GM23248 (cell line): ENCODE results near the gene TNFAIP8L1. TPM values are rescaled to one million over a fixed set of nuclear protein-coding genes. Genes with fewer than 3 reads are reported as not detected.

Source experiments
- DNase-seq: peaks from one replicate; pipeline ENCODE4 v3.0.0-alpha.2; 2015
- H2AFZ ChIP-seq: fragments of 200-600 bp; sonication (generic); 2 replicates; pipeline ENCODE4 v1.6.1; 2016; ENCODE audit warnings: antibody characterized with exemption
- H3F3A ChIP-seq: fragments of 200-600 bp; sonication (generic); 2 replicates; pipeline ENCODE4 v1.6.1; 2016; ENCODE audit warnings: mild to moderate bottlenecking, antibody characterized with exemption, mixed run types; ENCODE audit not compliant: insufficient read depth
- H3K27ac ChIP-seq: fragments of 200-600 bp; sonication (generic); 2 replicates; pipeline ENCODE4 v1.5.1; 2016; ENCODE audit warnings: mild to moderate bottlenecking
- H3K27me3 ChIP-seq: fragments of 200-600 bp; sonication (generic); replicated peaks from 2 replicates; pipeline ENCODE4 v1.6.1; 2016; ENCODE audit warnings: mild to moderate bottlenecking; ENCODE audit not compliant: insufficient read depth
- H3K36me3 ChIP-seq: fragments of 200-600 bp; sonication (generic); 2 replicates; pipeline ENCODE4 v1.6.1; 2016; ENCODE audit warnings: low read depth, mild to moderate bottlenecking
- H3K4me1 ChIP-seq: fragments of 200-600 bp; sonication (generic); 2 replicates; pipeline ENCODE4 v1.6.1; 2016; ENCODE audit warnings: mild to moderate bottlenecking; ENCODE audit not compliant: insufficient read depth
- H3K4me2 ChIP-seq: fragments of 200-600 bp; sonication (generic); one replicate; pipeline ENCODE4 v1.6.1; 2016; ENCODE audit warnings: mild to moderate bottlenecking; ENCODE audit not compliant: unreplicated experiment
- H3K4me3 ChIP-seq: fragments of 200-600 bp; sonication (generic); 2 replicates; pipeline ENCODE4 v1.5.1; 2016; ENCODE audit warnings: mild to moderate bottlenecking
- H3K79me2 ChIP-seq: fragments of 200-600 bp; sonication (generic); 2 replicates; pipeline ENCODE4 v1.6.1; 2016; ENCODE audit warnings: mild to moderate bottlenecking; ENCODE audit not compliant: insufficient read depth
- H3K9ac ChIP-seq: fragments of 200-600 bp; sonication (generic); 2 replicates; pipeline ENCODE4 v1.6.1; 2016; ENCODE audit warnings: mild to moderate bottlenecking
- H3K9me2 ChIP-seq: fragments of 200-600 bp; sonication (generic); 2 replicates; pipeline ENCODE4 v1.6.1; 2016; ENCODE audit warnings: mixed run types, mild to moderate bottlenecking, moderate library complexity; ENCODE audit not compliant: insufficient read depth
- H3K9me3 ChIP-seq: fragments of 200-600 bp; sonication (generic); one replicate; pipeline ENCODE4 v1.6.1; 2017; ENCODE audit warnings: low read depth
- H4K20me1 ChIP-seq: fragments of 200-600 bp; sonication (generic); 2 replicates; pipeline ENCODE4 v1.6.0; 2016; ENCODE audit not compliant: insufficient read depth
- EZH2 ChIP-seq: fragments of 200-600 bp; sonication (generic); IDR thresholded peaks from 2 replicates; pipeline ENCODE4 v1.6.1; 2018; ENCODE audit warnings: antibody characterized with exemption, mild to moderate bottlenecking; ENCODE audit not compliant: insufficient read depth, poor library complexity, severe bottlenecking
- EZH2phosphoT487 ChIP-seq: fragments of 200-600 bp; sonication (generic); IDR thresholded peaks from 2 replicates; pipeline ENCODE4 v1.6.1; 2018; ENCODE audit warnings: antibody characterized with exemption, moderate library complexity, mild to moderate bottlenecking, low read depth; ENCODE audit not compliant: insufficient read depth
- WGBS, 2 experiments: methylation state at CpG; one replicate each; pipeline ENCODE4 v1.1.6; 2015 to 2017; ENCODE audit warnings: low lambda C conversion rate in 2 of 2, low coverage in 1 of 2; ENCODE audit errors: missing lambda C conversion rate in 2 of 2; 5-methylcytosine and 5-hydroxymethylcytosine counted together
- in situ Hi-C: fragments of 300-500 bp; cut with MboI; formaldehyde crosslinking; loops from 2 replicates; pipeline ENCODE4 v1.15.0; 2020
- polyA plus RNA-seq: library from polyadenylated mRNA; unstranded; fragments of >200 nt; fragmentation: Nextera tagmentation; extraction: Ambion mirVana; gene quantifications from 2 replicates; pipeline ENCODE4 v1.2.1, GENCODE V29; 2016
- total RNA-seq: library from RNA; depleted of rRNA; stranded (reverse); fragments of >200 nt; shearing (Covaris generic); gene quantifications from 2 replicates; pipeline ENCODE4 v1.2.3, GENCODE V29; 2014

Gene TNFAIP8L1
- total and polyA plus RNA-seq, 2 experiments from 2014 or later, result 0.86 to 2.0 TPM

GRCh38 chr19:4640247-4641000 lies 1.1 kb downstream of the TNFAIP8L1 start:
- H3F3A ChIP-seq, result no peaks in the 10 kb centered on the region
- no peak for TF ChIP-seq EZH2phosphoT487
- no peak for TF ChIP-seq EZH2
- no peak overlapping the region for H3K9ac ChIP-seq
- no peaks in the 10 kb centered on the region for H3K36me3 ChIP-seq
- no peaks in the 10 kb centered on the region for H3K27me3 ChIP-seq
- in situ Hi-C loops, result no loop called here
- no peak overlapping the region for H3K4me2 ChIP-seq
- H3K27ac ChIP-seq, result no peak overlapping the region
- H3K4me3 ChIP-seq, result no peak overlapping the region
- no peak overlapping the region for H2AFZ ChIP-seq
- WGBS, 2 experiments, result 89 to 91% methylated on average over 17 of the region's 17 CpGs
- H3K9me2 ChIP-seq, result no peaks in the 10 kb centered on the region
- H4K20me1 ChIP-seq, result no peaks in the 10 kb centered on the region
- no peak for DNase-seq
- no peaks in the 10 kb centered on the region for H3K79me2 ChIP-seq
- H3K9me3 ChIP-seq, result no peaks in the 10 kb centered on the region
- no peaks in the 10 kb centered on the region for H3K4me1 ChIP-seq

GRCh38 chr19:4641132-4641531 lies 1.8 kb downstream of the TNFAIP8L1 start:
- Histone ChIP-seq H2AFZ (no peak overlapping the region), H3K9me3 (no peaks in the 10 kb centered on the region), H3K9me2 (no peaks in the 10 kb centered on the region), H3K36me3 (no peaks in the 10 kb centered on the region), H4K20me1 (no peaks in the 10 kb centered on the region), H3K4me3 (no peak overlapping the region), H3K79me2 (no peaks in the 10 kb centered on the region), H3K4me2 (no peak overlapping the region), H3F3A (no peaks in the 10 kb centered on the region), H3K4me1 (no peaks in the 10 kb centered on the region), H3K27ac (no peak overlapping the region), H3K9ac (no peak overlapping the region), H3K27me3 (no peaks in the 10 kb centered on the region)
- 82 to 87% methylated on average over 11 to 14 of the region's 14 CpGs for WGBS, 2 experiments
- in situ Hi-C loops, result no loop called here
- TF ChIP-seq EZH2, result no peak
- no peak for TF ChIP-seq EZH2phosphoT487
- no peak for DNase-seq

- no peak overlapping the region for H3K9ac ChIP-seq
- H3K9me3 ChIP-seq, result no peaks in the 10 kb centered on the region
- no peak for DNase-seq
- H3K9me2 ChIP-seq, result no peaks in the 10 kb centered on the region
- H3K27me3 ChIP-seq, result no peaks in the 10 kb centered on the region
- H4K20me1 ChIP-seq, result no peaks in the 10 kb centered on the region
- no peaks in the 10 kb centered on the region for H3F3A ChIP-seq
- H3K27ac ChIP-seq, result no peak overlapping the region
- TF ChIP-seq EZH2phosphoT487, result no peak
- no peak for TF ChIP-seq EZH2
- no peaks in the 10 kb centered on the region for H3K36me3 ChIP-seq
- H3K4me2 ChIP-seq, result no peak overlapping the region
- H3K4me1 ChIP-seq, result no peaks in the 10 kb centered on the region
- H2AFZ ChIP-seq, result no peak overlapping the region
- H3K4me3 ChIP-seq, result no peak overlapping the region
- in situ Hi-C loops, result no loop called here
- WGBS, 2 experiments, result 93 to 94% methylated on average over 3 to 6 of the region's 6 CpGs
- no peaks in the 10 kb centered on the region for H3K79me2 ChIP-seq
Measured at GRCh38 chr19:4642625-4643024, 3.3 kb downstream of the TNFAIP8L1 start.

- H4K20me1 ChIP-seq, result no peaks in the 10 kb centered on the region
- no peaks in the 10 kb centered on the region for H3K4me1 ChIP-seq
- H3F3A ChIP-seq, result no peaks in the 10 kb centered on the region
- H2AFZ ChIP-seq, result no peak overlapping the region
- H3K36me3 ChIP-seq, result no peaks in the 10 kb centered on the region
- no peak overlapping the region for H3K9ac ChIP-seq
- H3K79me2 ChIP-seq, result no peaks in the 10 kb centered on the region
- H3K27me3 ChIP-seq, result no peaks in the 10 kb centered on the region
- no peak for TF ChIP-seq EZH2
- no peak for TF ChIP-seq EZH2phosphoT487
- WGBS, 2 experiments, result 95 to 97% methylated on average over 3 to 4 of the region's 4 CpGs
- H3K27ac ChIP-seq, result no peak overlapping the region
- no peaks in the 10 kb centered on the region for H3K9me3 ChIP-seq
- in situ Hi-C loops, result no loop called here
- no peak overlapping the region for H3K4me2 ChIP-seq
- no peak for DNase-seq
- H3K4me3 ChIP-seq, result no peak overlapping the region
- no peaks in the 10 kb centered on the region for H3K9me2 ChIP-seq
Measured at GRCh38 chr19:4645718-4646117, 6.4 kb downstream of the TNFAIP8L1 start.
